Smooth muscle cell of the umbilical artery (primary cell): ENCODE results near the gene WASHC3. TPM values are rescaled to one million over a fixed set of nuclear protein-coding genes. Genes with fewer than 3 reads are reported as not detected.

Experiments
- total RNA-seq: library from RNA; depleted of rRNA; stranded (reverse); fragments of >200 nt; gene quantifications from 2 replicates; pipeline ENCODE4 v1.2.3, GENCODE V29; 2014

The WASHC3 gene
- total RNA-seq: 51.1 and 79.6 TPM in 2 replicates

GRCh38 chr12:102061560-102062418, at the start of gene WASHC3:
Gene WASHC3 (minus strand): TSS chr12:102061991. CDS start chr12:102061962, 29 bp downstream.

Other genes with a start within 250 kb of the WASHC3 start
- gene GNPTAB, start 231.0 kb downstream of the WASHC3 start, total RNA-seq: 56.4 and 76.3 TPM in 2 replicates
- 101 and 190 TPM in 2 replicates for gene DRAM1, start 184.4 kb downstream of the WASHC3 start, total RNA-seq
- gene NUP37, start 58.1 kb upstream of the WASHC3 start, total RNA-seq: 45.7 and 72.2 TPM in 2 replicates
- 4.2 and 11.1 TPM in 2 replicates for gene PARPBP, start 58.2 kb upstream of the WASHC3 start, total RNA-seq
- gene PMCH, start 135.8 kb upstream of the WASHC3 start, total RNA-seq: not detected in 2 replicates